Gastrocnemius medialis (tissue), 4 donors: ENCODE data around the gene C3.

Source experiments
- CTCF ChIP-seq, 5 experiments: fragments of 450-650 bp in 3 of 5; fragments of 200-600 bp in 2 of 5; sonication (generic) in 2 of 5; IDR thresholded peaks in 4 of 5; conservative IDR thresholded peaks in 1 of 5; 1 replicate in 4 of 5; 2 replicates in 1 of 5; pipeline ENCODE4 v1.5.1; 2016 to 2019; ENCODE audit warnings: antibody characterized with exemption in 5 of 5, mild to moderate bottlenecking in 3 of 5, moderate library complexity in 3 of 5
- POLR2A ChIP-seq, 2 donors: fragments of 450-650 bp; IDR thresholded peaks; one replicate each; pipeline ENCODE4 v1.6.1; 2017; ENCODE audit warnings: antibody characterized with exemption in 2 of 2, mild to moderate bottlenecking in 2 of 2, moderate library complexity in 2 of 2

- TF ChIP-seq CTCF (IDR thresholded peaks at IDR 0.05 in 4 of 5, conservative IDR thresholded peaks at IDR 0.05 in 1 of 5) (no peak), POLR2A (IDR thresholded peaks at IDR 0.05) (no peak)
These were observed 12.4 kb upstream of the C3 start for GRCh38 chr19:6732803-6733337.
